ENCODE data around the gene CDKN1C.

- TF ChIP-seq EP300 (conservative IDR thresholded peaks at IDR 0.05; ENCODE audit: poor library complexity, severe bottlenecking), result no peak
- no peak for TF ChIP-seq EZH2 (IDR thresholded peaks at IDR 0.05; ENCODE audit: borderline replicate concordance, insufficient read depth, low read length, poor library complexity, severe bottlenecking)
- TF ChIP-seq CTCF (IDR thresholded peaks at IDR 0.05; ENCODE audit: poor library complexity, severe bottlenecking), result no peak
- no peak for TF ChIP-seq REST (IDR thresholded peaks at IDR 0.05; ENCODE audit: borderline replicate concordance)
- TF ChIP-seq TAF1 (IDR thresholded peaks at IDR 0.05; ENCODE audit: low read depth), result no peak
- no peak for TF ChIP-seq RAD21 (conservative IDR thresholded peaks at IDR 0.05)
These were observed 47.9 kb downstream of the CDKN1C start for GRCh38 chr11:2837651-2838050.

Data from neural cell (in vitro differentiated cells).